Measurements from ENCODE around the gene ANO2.

DNA sequence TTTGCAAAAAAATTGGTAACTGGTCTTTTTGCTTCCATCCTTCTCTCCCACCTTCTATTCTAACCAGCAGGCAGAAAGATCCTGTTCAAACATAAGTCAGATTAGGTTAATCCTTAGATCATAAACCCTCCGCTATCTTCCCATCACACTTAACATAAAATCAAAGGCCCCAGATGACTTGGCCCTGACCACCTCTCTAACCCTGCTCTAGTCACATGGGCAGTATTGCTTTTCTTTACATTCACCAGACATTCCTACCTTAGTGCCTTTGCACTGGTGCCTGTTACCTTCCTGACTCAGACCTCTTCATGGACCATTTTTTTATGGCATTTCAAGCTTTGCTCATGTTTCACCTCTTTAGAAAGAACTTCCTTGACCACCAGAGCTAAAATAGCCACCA is 429.6 kb downstream of the ANO2 start:
- TF ChIP-seq, protein P1, sequence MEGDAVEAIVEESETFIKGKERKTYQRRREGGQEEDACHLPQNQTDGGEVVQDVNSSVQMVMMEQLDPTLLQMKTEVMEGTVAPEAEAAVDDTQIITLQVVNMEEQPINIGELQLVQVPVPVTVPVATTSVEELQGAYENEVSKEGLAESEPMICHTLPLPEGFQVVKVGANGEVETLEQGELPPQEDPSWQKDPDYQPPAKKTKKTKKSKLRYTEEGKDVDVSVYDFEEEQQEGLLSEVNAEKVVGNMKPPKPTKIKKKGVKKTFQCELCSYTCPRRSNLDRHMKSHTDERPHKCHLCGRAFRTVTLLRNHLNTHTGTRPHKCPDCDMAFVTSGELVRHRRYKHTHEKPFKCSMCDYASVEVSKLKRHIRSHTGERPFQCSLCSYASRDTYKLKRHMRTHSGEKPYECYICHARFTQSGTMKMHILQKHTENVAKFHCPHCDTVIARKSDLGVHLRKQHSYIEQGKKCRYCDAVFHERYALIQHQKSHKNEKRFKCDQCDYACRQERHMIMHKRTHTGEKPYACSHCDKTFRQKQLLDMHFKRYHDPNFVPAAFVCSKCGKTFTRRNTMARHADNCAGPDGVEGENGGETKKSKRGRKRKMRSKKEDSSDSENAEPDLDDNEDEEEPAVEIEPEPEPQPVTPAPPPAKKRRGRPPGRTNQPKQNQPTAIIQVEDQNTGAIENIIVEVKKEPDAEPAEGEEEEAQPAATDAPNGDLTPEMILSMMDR (IDR thresholded peaks at IDR 0.05; ENCODE audit: low read depth, low read length, missing input control) = no peak
- TF ChIP-seq SP1 (IDR thresholded peaks at IDR 0.05) (no peak), JUND (IDR thresholded peaks at IDR 0.05) (no peak), YY1 (IDR thresholded peaks at IDR 0.05) (no peak), RXRA (IDR thresholded peaks at IDR 0.05) (no peak), FOXA1 (IDR thresholded peaks at IDR 0.05) (no peak), EGR1 (IDR thresholded peaks at IDR 0.05; ENCODE audit: low read depth in 2 of 2) (no peak), TAF1 (conservative IDR thresholded peaks at IDR 0.05) (no peak), GABPA (IDR thresholded peaks at IDR 0.05 in 1 of 2, conservative IDR thresholded peaks at IDR 0.05 in 1 of 2) (no peak)
- TF ChIP-seq, protein P2, sequence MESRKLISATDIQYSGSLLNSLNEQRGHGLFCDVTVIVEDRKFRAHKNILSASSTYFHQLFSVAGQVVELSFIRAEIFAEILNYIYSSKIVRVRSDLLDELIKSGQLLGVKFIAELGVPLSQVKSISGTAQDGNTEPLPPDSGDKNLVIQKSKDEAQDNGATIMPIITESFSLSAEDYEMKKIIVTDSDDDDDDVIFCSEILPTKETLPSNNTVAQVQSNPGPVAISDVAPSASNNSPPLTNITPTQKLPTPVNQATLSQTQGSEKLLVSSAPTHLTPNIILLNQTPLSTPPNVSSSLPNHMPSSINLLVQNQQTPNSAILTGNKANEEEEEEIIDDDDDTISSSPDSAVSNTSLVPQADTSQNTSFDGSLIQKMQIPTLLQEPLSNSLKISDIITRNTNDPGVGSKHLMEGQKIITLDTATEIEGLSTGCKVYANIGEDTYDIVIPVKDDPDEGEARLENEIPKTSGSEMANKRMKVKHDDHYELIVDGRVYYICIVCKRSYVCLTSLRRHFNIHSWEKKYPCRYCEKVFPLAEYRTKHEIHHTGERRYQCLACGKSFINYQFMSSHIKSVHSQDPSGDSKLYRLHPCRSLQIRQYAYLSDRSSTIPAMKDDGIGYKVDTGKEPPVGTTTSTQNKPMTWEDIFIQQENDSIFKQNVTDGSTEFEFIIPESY (IDR thresholded peaks at IDR 0.05) = no peak
- TF ChIP-seq, protein P3, sequence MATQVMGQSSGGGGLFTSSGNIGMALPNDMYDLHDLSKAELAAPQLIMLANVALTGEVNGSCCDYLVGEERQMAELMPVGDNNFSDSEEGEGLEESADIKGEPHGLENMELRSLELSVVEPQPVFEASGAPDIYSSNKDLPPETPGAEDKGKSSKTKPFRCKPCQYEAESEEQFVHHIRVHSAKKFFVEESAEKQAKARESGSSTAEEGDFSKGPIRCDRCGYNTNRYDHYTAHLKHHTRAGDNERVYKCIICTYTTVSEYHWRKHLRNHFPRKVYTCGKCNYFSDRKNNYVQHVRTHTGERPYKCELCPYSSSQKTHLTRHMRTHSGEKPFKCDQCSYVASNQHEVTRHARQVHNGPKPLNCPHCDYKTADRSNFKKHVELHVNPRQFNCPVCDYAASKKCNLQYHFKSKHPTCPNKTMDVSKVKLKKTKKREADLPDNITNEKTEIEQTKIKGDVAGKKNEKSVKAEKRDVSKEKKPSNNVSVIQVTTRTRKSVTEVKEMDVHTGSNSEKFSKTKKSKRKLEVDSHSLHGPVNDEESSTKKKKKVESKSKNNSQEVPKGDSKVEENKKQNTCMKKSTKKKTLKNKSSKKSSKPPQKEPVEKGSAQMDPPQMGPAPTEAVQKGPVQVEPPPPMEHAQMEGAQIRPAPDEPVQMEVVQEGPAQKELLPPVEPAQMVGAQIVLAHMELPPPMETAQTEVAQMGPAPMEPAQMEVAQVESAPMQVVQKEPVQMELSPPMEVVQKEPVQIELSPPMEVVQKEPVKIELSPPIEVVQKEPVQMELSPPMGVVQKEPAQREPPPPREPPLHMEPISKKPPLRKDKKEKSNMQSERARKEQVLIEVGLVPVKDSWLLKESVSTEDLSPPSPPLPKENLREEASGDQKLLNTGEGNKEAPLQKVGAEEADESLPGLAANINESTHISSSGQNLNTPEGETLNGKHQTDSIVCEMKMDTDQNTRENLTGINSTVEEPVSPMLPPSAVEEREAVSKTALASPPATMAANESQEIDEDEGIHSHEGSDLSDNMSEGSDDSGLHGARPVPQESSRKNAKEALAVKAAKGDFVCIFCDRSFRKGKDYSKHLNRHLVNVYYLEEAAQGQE (IDR thresholded peaks at IDR 0.05) = no peak

Measured in liver (tissue), 3 donors.